ENCODE data around the gene COL4A1.
"Not testable (repeated sequence)": the region's sequence is repeated elsewhere in the genome, so short reads cannot be mapped to it uniquely, and the experiment has no call there.

COL4A1 gene

GRCh38 chr13:110316196-110316595 lies 9.2 kb upstream of the COL4A1 start:
- no peak for DNase-seq (ENCODE audit: low read depth)
- no peak for TF ChIP-seq CTCF (IDR thresholded peaks at IDR 0.05; ENCODE audit: control insufficient read depth, insufficient read depth, low read depth, low read length, missing control alignments)

GRCh38 chr13:110314516-110315245 lies 7.7 kb upstream of the COL4A1 start:
- no peak for DNase-seq (ENCODE audit: low read depth)
- H3K4me3 ChIP-seq (ENCODE audit: control insufficient read depth, low read depth, low read length) = no peak overlapping the region
- TF ChIP-seq CTCF (IDR thresholded peaks at IDR 0.05; ENCODE audit: control insufficient read depth, insufficient read depth, low read depth, low read length, missing control alignments) = no peak

More at GRCh38 chr13:110316196-110316595, 9.2 kb upstream of the COL4A1 start:
- no peak overlapping the region for H3K4me3 ChIP-seq (ENCODE audit: control insufficient read depth, low read depth, low read length)

GRCh38 chr13:110313733-110314132 lies 6.8 kb upstream of the COL4A1 start:
- DNase-seq (ENCODE audit: low read depth); H3K4me3 ChIP-seq (ENCODE audit: control insufficient read depth, low read depth, low read length): not testable (repeated sequence)

GRCh38 chr13:110313261-110313660 lies 6.3 kb upstream of the COL4A1 start:
- DNase-seq (ENCODE audit: low read depth); H3K4me3 ChIP-seq (ENCODE audit: control insufficient read depth, low read depth, low read length): not testable (repeated sequence)

- TF ChIP-seq CTCF (IDR thresholded peaks at IDR 0.05; ENCODE audit: control insufficient read depth, insufficient read depth, low read depth, low read length, missing control alignments) = peak; percentile 11
- peak; percentile 87 for DNase-seq (ENCODE audit: low read depth)
- H3K4me3 ChIP-seq (ENCODE audit: control insufficient read depth, low read depth, low read length) = no peak overlapping the region
Measured at GRCh38 chr13:110312339-110313031, 5.5 kb upstream of the COL4A1 start.

- no peak for DNase-seq (ENCODE audit: low read depth)
- no peak for TF ChIP-seq CTCF (IDR thresholded peaks at IDR 0.05; ENCODE audit: control insufficient read depth, insufficient read depth, low read depth, low read length, missing control alignments)
- H3K4me3 ChIP-seq (ENCODE audit: control insufficient read depth, low read depth, low read length) = no peak overlapping the region
Measured at GRCh38 chr13:110311443-110312338, 4.7 kb upstream of the COL4A1 start.

GRCh38 chr13:110310541-110311442 lies 3.8 kb upstream of the COL4A1 start:
- H3K4me3 ChIP-seq (ENCODE audit: control insufficient read depth, low read depth, low read length) = no peak overlapping the region
- no peak for TF ChIP-seq CTCF (IDR thresholded peaks at IDR 0.05; ENCODE audit: control insufficient read depth, insufficient read depth, low read depth, low read length, missing control alignments)
- no peak for DNase-seq (ENCODE audit: low read depth)

All from AG09309 (cell line).